NT2/D1 (cell line): ENCODE data around the gene GPNMB.

Experiments
- DNase-seq: peaks from one replicate; pipeline ENCODE4 v3.0.0-alpha.2; 2011; ENCODE audit warnings: low read depth, low spot score
- H3K27me3 ChIP-seq: 2 replicates; pipeline ENCODE4 v1.6.0; 2011; ENCODE audit warnings: mild to moderate bottlenecking; ENCODE audit not compliant: insufficient read length, insufficient read depth
- H3K36me3 ChIP-seq: 2 replicates; pipeline ENCODE4 v1.6.1; 2011; ENCODE audit warnings: mild to moderate bottlenecking, low read length, mixed read lengths; ENCODE audit not compliant: insufficient read depth, insufficient read length
- H3K4me1 ChIP-seq: 2 replicates; pipeline ENCODE4 v1.5.1; 2011; ENCODE audit not compliant: insufficient read depth, insufficient read length
- H3K4me3 ChIP-seq: 2 replicates; pipeline ENCODE4 v1.5.1; 2011; ENCODE audit warnings: low read depth; ENCODE audit not compliant: insufficient read length
- H3K9ac ChIP-seq: 2 replicates; pipeline ENCODE4 v1.6.0; 2011; ENCODE audit warnings: low read depth; ENCODE audit not compliant: insufficient read length
- H3K9me3 ChIP-seq: 2 replicates; pipeline ENCODE4 v1.5.1; 2011; ENCODE audit warnings: mild to moderate bottlenecking, low read length; ENCODE audit not compliant: insufficient read depth
- SUZ12 ChIP-seq: IDR thresholded peaks from 2 replicates; pipeline ENCODE4 v1.6.1; 2011; ENCODE audit not compliant: insufficient read length, insufficient read depth; ENCODE audit errors: extremely low read depth
- YY1 ChIP-seq: IDR thresholded peaks from 2 replicates; pipeline ENCODE4 v1.6.1; 2011; ENCODE audit not compliant: insufficient read length, insufficient read depth
- ZNF274 ChIP-seq: IDR thresholded peaks from 2 replicates; pipeline ENCODE4 v1.6.1; 2011; ENCODE audit warnings: mild to moderate bottlenecking, low read depth, low read length

GPNMB gene

DNA sequence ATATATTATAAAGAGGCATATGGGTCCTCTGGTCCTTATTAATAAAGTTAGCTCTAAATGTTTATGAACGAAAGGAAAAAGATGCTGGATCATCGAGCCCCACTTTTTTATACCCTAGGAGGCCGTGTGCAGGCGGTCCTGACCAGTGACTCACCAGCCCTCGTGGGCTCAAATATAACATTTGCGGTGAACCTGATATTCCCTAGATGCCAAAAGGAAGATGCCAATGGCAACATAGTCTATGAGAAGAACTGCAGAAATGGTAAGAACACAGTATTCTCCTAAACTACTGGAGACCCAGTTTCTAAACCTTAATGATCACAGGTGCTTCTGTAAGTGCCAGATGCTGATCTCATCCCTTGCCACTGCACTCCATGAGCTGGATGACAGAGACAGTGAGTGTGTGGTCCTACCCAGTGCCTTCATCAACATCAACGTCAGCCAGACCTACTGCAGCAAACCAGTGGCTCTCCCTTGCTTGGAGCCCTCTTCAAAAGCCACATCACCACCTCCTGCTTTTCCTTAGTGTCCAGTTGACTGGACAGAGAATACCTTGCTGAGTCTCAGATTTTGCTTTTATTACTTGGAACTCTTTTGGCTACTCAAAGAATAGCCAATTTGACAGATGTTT lies 7.6 kb downstream of the GPNMB start:
- Histone ChIP-seq H3K4me1 (no peaks in the 10 kb centered on the region), H3K27me3 (no peaks in the 10 kb centered on the region), H3K4me3 (no peak overlapping the region), H3K9ac (no peak overlapping the region), H3K36me3 (no peaks in the 10 kb centered on the region), H3K9me3 (no peaks in the 10 kb centered on the region)
- TF ChIP-seq ZNF274 (no peak), YY1 (no peak), SUZ12 (no peak)
- DNase-seq: no peak

DNA sequence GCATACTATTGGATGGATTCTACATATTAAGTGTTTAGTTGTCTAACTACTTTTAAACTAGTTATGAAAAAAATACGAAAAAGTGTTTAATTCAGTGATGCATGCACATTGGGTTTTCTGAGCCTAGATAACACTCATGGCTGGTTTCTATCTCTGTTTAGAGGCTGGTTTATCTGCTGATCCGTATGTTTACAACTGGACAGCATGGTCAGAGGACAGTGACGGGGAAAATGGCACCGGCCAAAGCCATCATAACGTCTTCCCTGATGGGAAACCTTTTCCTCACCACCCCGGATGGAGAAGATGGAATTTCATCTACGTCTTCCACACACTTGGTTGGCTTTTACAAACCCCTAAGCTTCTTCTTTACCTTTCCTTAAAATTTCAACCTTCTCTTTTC lies 10.2 kb downstream of the GPNMB start:
- H3K9me3 ChIP-seq: no peaks in the 10 kb centered on the region
- no peaks in the 10 kb centered on the region for H3K27me3 ChIP-seq
- H3K4me1 ChIP-seq: no peaks in the 10 kb centered on the region
- no peaks in the 10 kb centered on the region for H3K36me3 ChIP-seq
- DNase-seq: no peak
- H3K9ac ChIP-seq: no peak overlapping the region
- H3K4me3 ChIP-seq: no peak overlapping the region
- TF ChIP-seq ZNF274 (no peak), SUZ12 (no peak), YY1 (no peak)

DNA sequence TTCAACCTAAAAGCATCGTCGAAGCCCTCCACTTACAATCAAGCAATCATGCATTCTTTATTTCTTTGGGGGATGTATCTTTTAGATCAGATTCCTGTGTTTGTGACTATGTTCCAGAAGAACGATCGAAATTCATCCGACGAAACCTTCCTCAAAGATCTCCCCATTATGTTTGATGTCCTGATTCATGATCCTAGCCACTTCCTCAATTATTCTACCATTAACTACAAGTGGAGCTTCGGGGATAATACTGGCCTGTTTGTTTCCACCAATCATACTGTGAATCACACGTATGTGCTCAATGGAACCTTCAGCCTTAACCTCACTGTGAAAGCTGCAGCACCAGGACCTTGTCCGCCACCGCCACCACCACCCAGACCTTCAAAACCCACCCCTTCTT lies 13.8 kb downstream of the GPNMB start:
- Histone ChIP-seq H3K27me3 (no peaks in the 10 kb centered on the region), H3K9ac (no peak overlapping the region), H3K4me3 (no peak overlapping the region), H3K4me1 (no peaks in the 10 kb centered on the region), H3K9me3 (no peaks in the 10 kb centered on the region), H3K36me3 (no peaks in the 10 kb centered on the region)
- DNase-seq: no peak
- no peak for TF ChIP-seq SUZ12

DNA sequence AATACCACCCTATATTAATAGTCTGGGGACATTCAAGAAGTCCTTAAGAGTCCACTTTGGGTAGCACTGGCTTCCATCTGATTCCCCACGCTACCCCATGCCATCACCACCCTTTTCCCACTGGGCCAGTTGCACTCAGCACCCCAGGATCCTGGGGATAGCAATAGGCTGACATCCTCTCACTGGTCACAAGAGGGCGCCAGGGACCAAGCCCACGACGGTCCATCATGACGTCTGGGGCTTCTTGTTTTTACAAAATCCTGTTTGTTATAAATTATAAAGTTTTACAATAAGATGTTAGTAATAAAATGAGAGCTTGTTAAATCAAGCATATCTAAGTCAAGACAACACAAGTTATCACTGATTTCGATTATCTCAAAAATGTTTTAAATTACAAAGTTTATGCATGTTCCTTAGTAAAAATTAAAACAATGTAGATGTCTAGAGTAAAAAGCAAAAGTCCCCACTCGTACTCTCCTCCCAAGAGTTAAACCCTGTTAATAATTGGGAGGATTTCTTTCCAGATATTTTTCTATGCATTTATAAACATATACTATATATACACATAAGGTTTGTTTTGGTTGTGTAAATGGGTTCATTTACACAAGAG lies 15.4 kb downstream of the GPNMB start:
- DNase-seq: peak; percentile 79
- TF ChIP-seq YY1: no peak
- no peak for TF ChIP-seq ZNF274
- no peak for TF ChIP-seq SUZ12

DNA sequence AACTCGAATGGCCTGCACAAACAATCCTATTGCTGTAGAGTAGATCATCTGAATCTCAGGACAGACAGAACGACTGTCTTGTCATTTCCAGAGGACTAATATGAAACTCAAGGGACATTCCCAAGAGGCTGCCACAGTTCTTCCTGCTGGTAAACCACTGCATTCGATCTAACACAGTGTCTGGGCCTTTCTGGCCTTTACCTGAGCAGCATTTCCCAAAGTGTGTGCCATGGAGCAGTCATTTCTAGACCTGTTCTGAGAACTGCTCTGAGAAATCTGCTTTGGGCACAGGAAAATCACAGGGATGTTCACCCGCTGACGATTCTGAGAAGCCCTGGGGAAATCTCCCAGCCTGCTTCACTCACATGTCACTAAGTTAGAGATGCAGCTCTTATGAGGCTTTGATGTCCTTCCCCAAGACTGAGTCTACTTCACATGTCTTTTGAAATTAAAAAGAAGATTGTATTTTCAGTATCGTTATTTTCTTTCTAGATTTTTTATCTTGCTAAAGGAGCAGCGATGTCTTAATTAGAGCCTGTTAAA lies 18.4 kb downstream of the GPNMB start:
- H3K4me3 ChIP-seq: no peak overlapping the region
- H3K9me3 ChIP-seq: no peaks in the 10 kb centered on the region; the same call in 1 of the 2 replicates
- DNase-seq: no peak
- no peak overlapping the region for H3K9ac ChIP-seq
- H3K36me3 ChIP-seq: no peaks in the 10 kb centered on the region
- H3K4me1 ChIP-seq: no peaks in the 10 kb centered on the region
- TF ChIP-seq YY1 (no peak), ZNF274 (no peak)
- H3K27me3 ChIP-seq: no peaks in the 10 kb centered on the region

More for the DNA sequence above, 15.4 kb downstream of the GPNMB start:
- Histone ChIP-seq H3K36me3 (no peaks in the 10 kb centered on the region), H3K9me3 (no peaks in the 10 kb centered on the region), H3K4me1 (no peaks in the 10 kb centered on the region), H3K27me3 (no peaks in the 10 kb centered on the region), H3K4me3 (no peak overlapping the region), H3K9ac (no peak overlapping the region)

DNA sequence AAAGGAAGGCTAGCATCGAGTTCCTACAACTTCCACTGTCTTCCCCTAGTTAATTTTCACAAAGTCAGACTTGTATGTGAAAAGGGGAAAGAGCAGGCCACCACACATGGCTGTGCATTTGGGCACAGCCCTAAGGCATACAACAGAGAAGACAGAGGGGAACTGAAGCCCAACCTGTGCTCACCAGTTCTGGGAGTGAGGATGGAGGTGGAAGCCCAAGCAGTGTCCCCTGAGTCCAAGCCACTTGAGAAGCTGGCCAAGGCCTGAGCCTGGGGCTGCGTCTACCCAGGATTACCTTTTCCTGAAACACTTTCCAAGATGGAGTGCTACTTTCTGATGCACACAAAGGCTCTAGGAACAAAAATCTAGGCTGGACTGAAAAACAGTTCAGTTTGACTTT lies 20.3 kb downstream of the GPNMB start:
- Histone ChIP-seq H3K9ac (peak overlapping the region; percentile 34), H3K36me3 (no peaks in the 10 kb centered on the region), H3K9me3 (no peaks in the 10 kb centered on the region; the same call in 1 of the 2 replicates), H3K4me1 (no peaks in the 10 kb centered on the region), H3K4me3 (no peak overlapping the region), H3K27me3 (no peaks in the 10 kb centered on the region)
- no peak for TF ChIP-seq SUZ12
- TF ChIP-seq ZNF274: no peak
- no peak for TF ChIP-seq YY1
- no peak for DNase-seq

DNA sequence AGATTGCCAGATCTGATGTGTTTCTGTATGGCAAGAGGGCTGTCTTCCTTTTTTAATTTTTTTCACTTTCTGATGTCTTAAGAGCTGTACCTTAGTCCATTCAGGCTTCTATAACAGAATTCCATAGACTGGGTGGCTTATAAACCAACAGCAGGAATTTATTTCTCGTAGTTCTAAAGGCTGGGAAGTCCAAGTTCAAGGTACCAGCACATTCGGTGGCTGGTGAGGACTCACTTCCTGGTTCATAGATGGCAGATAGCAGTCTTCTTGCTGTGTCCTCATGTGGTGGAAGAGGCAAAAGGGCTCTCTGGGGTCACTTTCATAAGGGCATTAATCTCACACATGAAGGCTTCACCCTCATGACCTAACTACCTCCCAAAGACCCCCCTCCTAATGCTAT lies 20.8 kb downstream of the GPNMB start:
- no peak overlapping the region for H3K4me3 ChIP-seq
- TF ChIP-seq SUZ12 (no peak), YY1 (no peak), ZNF274 (no peak)
- no peaks in the 10 kb centered on the region for H3K4me1 ChIP-seq
- no peaks in the 10 kb centered on the region for H3K27me3 ChIP-seq
- no peak for DNase-seq
- no peaks in the 10 kb centered on the region; the same call in 1 of the 2 replicates for H3K9me3 ChIP-seq
- H3K36me3 ChIP-seq: no peaks in the 10 kb centered on the region
- no peak overlapping the region for H3K9ac ChIP-seq
